Neural progenitor cell (in vitro differentiated cells): Measurements from ENCODE around the gene FGD4. TPM values are rescaled to one million over a fixed set of nuclear protein-coding genes. Genes with fewer than 3 reads are reported as not detected.
A peak's percentile ranks its signal among the peaks of the same experiment; 100 is the strongest.

Experiments
- DNase-seq: peaks from one replicate; pipeline ENCODE4 v3.0.0-alpha.2; 2016; ENCODE audit warnings: low spot score
- H2AFZ ChIP-seq: fragments of 200-600 bp; sonication (generic); replicated peaks from 2 replicates; pipeline ENCODE4 v1.6.1; 2016; ENCODE audit warnings: antibody characterized with exemption
- H3F3A ChIP-seq: fragments of 200-600 bp; sonication (generic); 2 replicates; pipeline ENCODE4 v1.6.1; 2016; ENCODE audit warnings: antibody characterized with exemption, low read depth
- H3K27ac ChIP-seq: fragments of 200-600 bp; sonication (generic); 2 replicates; pipeline ENCODE4 v1.5.1; 2016; ENCODE audit warnings: mild to moderate bottlenecking
- H3K27me3 ChIP-seq: fragments of 200-600 bp; sonication (generic); 2 replicates; pipeline ENCODE4 v1.6.1; 2016; ENCODE audit warnings: mild to moderate bottlenecking, moderate library complexity
- H3K36me3 ChIP-seq: fragments of 200-600 bp; sonication (generic); 2 replicates; pipeline ENCODE4 v1.5.1; 2016
- H3K4me1 ChIP-seq: fragments of 200-600 bp; sonication (generic); 2 replicates; pipeline ENCODE4 v1.6.1; 2016; ENCODE audit warnings: mixed run types
- H3K4me2 ChIP-seq: fragments of 200-600 bp; sonication (generic); 2 replicates; pipeline ENCODE4 v1.6.1; 2016
- H3K4me3 ChIP-seq: fragments of 200-600 bp; sonication (generic); 2 replicates; pipeline ENCODE4 v1.5.1; 2016
- H3K79me2 ChIP-seq: fragments of 200-600 bp; sonication (generic); 2 replicates; pipeline ENCODE4 v1.6.1; 2016; ENCODE audit warnings: low read depth
- H3K9ac ChIP-seq: fragments of 200-600 bp; sonication (generic); 2 replicates; pipeline ENCODE4 v1.6.1; 2016
- H3K9me3 ChIP-seq: fragments of 200-600 bp; sonication (generic); 2 replicates; pipeline ENCODE4 v1.5.1; 2016; ENCODE audit warnings: low read depth
- H4K20me1 ChIP-seq: fragments of 200-600 bp; sonication (generic); 2 replicates; pipeline ENCODE4 v1.6.1; 2016; ENCODE audit warnings: low read depth
- H3K27ac Mint-ChIP-seq: 3 replicates; pipeline ENCODE4 v1.8.0; 2021; ENCODE audit warnings: mixed read lengths
- H3K27me3 Mint-ChIP-seq: 2 replicates; pipeline ENCODE4 v1.8.0; 2022; ENCODE audit warnings: low read depth, mild to moderate bottlenecking, inconsistent platforms, moderate library complexity, mixed read lengths; ENCODE audit not compliant: insufficient read depth
- H3K36me3 Mint-ChIP-seq: 3 replicates; pipeline ENCODE4 v1.8.0; 2021; ENCODE audit warnings: mixed read lengths
- H3K4me1 Mint-ChIP-seq: 3 replicates; pipeline ENCODE4 v1.8.0; 2021; ENCODE audit warnings: mixed read lengths
- H3K4me3 Mint-ChIP-seq: 3 replicates; pipeline ENCODE4 v1.8.0; 2021; ENCODE audit warnings: mild to moderate bottlenecking, moderate library complexity, mixed read lengths
- H3K9me3 Mint-ChIP-seq: 3 replicates; pipeline ENCODE4 v1.8.0; 2020; ENCODE audit warnings: mixed read lengths
- EZH2 ChIP-seq: fragments of 200-600 bp; sonication (generic); IDR thresholded peaks from 2 replicates; pipeline ENCODE4 v1.6.1; 2017; ENCODE audit warnings: antibody characterized with exemption, mild to moderate bottlenecking, moderate library complexity
- EZH2phosphoT487 ChIP-seq: fragments of 200-600 bp; sonication (generic); IDR thresholded peaks from 2 replicates; pipeline ENCODE4 v1.6.1; 2017; ENCODE audit warnings: antibody characterized with exemption
- total RNA-seq: library from RNA; depleted of rRNA; stranded (reverse); fragments of >200 nt; gene quantifications from 2 replicates; pipeline ENCODE4 v1.2.3, GENCODE V29; 2015; ENCODE audit warnings: low replicate concordance
- TF ChIP-seq, protein P1 (sequence below): fragments of 200-600 bp; sonication (generic); IDR thresholded peaks from 2 replicates; pipeline ENCODE4 v1.5.1; 2017; ENCODE audit warnings: antibody characterized with exemption, mild to moderate bottlenecking

The FGD4 gene
- total RNA-seq, 1 donor from 2014 or later: 41.4 TPM

DNA sequence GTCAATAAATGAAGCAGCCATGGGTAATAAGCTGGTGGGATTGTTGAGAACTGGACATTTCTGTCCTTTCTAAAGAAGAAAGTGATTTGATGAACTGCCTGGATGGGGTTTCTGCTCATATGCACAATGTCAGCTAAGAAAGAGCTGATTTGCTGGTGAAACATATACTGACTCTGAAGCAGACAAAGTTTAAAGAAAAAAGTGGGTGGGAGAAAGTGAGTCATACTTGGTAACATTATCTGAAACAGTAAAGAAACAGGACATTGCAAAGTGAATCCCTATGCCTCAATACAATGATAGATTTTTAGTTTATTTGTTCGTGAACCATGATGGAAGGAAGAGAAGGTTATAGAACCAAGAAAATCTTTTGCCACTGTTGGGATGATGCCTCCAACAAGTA lies 184.2 kb downstream of the FGD4 start:
- H3K4me1 Mint-ChIP-seq: peaks cover 14% of the 10 kb centered on the region
- H3K27ac ChIP-seq: no peak overlapping the region

DNA sequence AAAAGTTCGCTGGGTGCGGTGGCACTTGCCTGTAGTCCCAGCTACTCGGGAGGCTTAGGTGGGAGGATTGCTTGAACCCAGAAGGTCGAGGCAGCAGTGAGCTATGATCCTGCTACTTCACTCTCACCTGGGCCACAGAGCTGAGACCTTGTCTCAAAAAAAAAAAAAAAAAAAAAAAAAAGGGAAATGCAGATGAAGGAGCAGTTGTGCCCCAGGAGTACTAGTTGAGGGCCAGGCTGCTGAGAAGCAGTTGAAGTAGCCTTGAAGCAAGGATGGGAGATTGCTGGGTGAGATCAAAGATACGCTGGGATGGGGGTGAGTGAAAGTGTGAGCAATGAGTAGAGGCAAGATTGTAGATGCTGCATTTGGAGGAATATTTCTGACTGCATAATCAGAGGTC lies 186.3 kb downstream of the FGD4 start:
- TF ChIP-seq EZH2 (no peak), EZH2phosphoT487 (no peak)
- TF ChIP-seq, protein P1, sequence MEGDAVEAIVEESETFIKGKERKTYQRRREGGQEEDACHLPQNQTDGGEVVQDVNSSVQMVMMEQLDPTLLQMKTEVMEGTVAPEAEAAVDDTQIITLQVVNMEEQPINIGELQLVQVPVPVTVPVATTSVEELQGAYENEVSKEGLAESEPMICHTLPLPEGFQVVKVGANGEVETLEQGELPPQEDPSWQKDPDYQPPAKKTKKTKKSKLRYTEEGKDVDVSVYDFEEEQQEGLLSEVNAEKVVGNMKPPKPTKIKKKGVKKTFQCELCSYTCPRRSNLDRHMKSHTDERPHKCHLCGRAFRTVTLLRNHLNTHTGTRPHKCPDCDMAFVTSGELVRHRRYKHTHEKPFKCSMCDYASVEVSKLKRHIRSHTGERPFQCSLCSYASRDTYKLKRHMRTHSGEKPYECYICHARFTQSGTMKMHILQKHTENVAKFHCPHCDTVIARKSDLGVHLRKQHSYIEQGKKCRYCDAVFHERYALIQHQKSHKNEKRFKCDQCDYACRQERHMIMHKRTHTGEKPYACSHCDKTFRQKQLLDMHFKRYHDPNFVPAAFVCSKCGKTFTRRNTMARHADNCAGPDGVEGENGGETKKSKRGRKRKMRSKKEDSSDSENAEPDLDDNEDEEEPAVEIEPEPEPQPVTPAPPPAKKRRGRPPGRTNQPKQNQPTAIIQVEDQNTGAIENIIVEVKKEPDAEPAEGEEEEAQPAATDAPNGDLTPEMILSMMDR: no peak
- Histone ChIP-seq H3K36me3 (peaks cover 9% of the 10 kb centered on the region), H3K4me2 (no peak overlapping the region), H3K27ac (no peak overlapping the region), H3K4me1 (no peaks in the 10 kb centered on the region), H3K79me2 (peaks cover 7% of the 10 kb centered on the region), H3K4me3 (no peak overlapping the region), H2AFZ (no peak overlapping the region), H3K9me3 (no peaks in the 10 kb centered on the region), H3K9ac (no peak overlapping the region), H4K20me1 (peaks cover 27% of the 10 kb centered on the region), H3F3A (peaks cover 4% of the 10 kb centered on the region), H3K27me3 (no peaks in the 10 kb centered on the region)
- Mint-ChIP-seq H3K27me3 (no peaks in the 10 kb centered on the region), H3K9me3 (no peaks in the 10 kb centered on the region), H3K36me3 (peaks cover 29% of the 10 kb centered on the region), H3K4me3 (no peak overlapping the region), H3K4me1 (peaks cover 14% of the 10 kb centered on the region), H3K27ac (no peak overlapping the region)
- no peak for DNase-seq

More for the DNA sequence above, 184.2 kb downstream of the FGD4 start:
- no peaks in the 10 kb centered on the region for H3K9me3 ChIP-seq
- no peaks in the 10 kb centered on the region for H3K4me1 ChIP-seq
- H4K20me1 ChIP-seq: peaks cover 15% of the 10 kb centered on the region
- H3K36me3 ChIP-seq: peaks cover 9% of the 10 kb centered on the region
- H3K27ac Mint-ChIP-seq: peak overlapping the region; percentile 7
- no peaks in the 10 kb centered on the region for H3K27me3 Mint-ChIP-seq
- no peak overlapping the region for H3K4me3 Mint-ChIP-seq
- peaks cover under 1% of the 10 kb centered on the region for H3F3A ChIP-seq
- H3K9ac ChIP-seq: no peak overlapping the region
- no peak for DNase-seq
- peaks cover 33% of the 10 kb centered on the region for H3K36me3 Mint-ChIP-seq
- peaks cover 7% of the 10 kb centered on the region for H3K79me2 ChIP-seq
- no peak overlapping the region for H2AFZ ChIP-seq
- H3K4me3 ChIP-seq: no peak overlapping the region
- no peak overlapping the region for H3K4me2 ChIP-seq
- peaks cover 5% of the 10 kb centered on the region for H3K9me3 Mint-ChIP-seq
- no peaks in the 10 kb centered on the region for H3K27me3 ChIP-seq
- TF ChIP-seq, protein P1: no peak
- no peak for TF ChIP-seq EZH2phosphoT487
- TF ChIP-seq EZH2: no peak

DNA sequence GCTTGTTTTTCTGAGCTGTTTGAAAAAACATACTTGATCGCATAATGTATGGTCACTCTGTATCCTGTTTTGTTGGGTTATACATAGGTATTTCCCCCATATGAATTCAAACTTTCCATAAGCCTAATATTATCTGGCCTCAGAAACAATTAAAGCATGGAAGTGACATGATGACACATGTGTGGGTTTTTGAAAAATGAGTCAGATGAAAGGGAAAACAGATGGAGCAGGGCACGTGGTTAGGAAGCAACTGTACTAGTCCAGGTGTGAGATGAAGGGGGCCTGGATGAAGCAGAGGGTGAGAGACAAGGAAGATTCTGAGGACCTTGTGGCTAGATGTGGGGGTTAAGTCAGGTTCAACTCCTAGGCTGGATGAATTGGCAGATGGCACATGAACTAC lies 187.0 kb downstream of the FGD4 start:
- Mint-ChIP-seq H3K27ac (peak overlapping the region; percentile 7), H3K27me3 (no peaks in the 10 kb centered on the region), H3K36me3 (peaks cover 26% of the 10 kb centered on the region), H3K4me1 (peaks cover 15% of the 10 kb centered on the region), H3K4me3 (no peak overlapping the region), H3K9me3 (no peaks in the 10 kb centered on the region)
- peaks cover 30% of the 10 kb centered on the region for H4K20me1 ChIP-seq
- H3K4me3 ChIP-seq: no peak overlapping the region
- no peaks in the 10 kb centered on the region for H3K9me3 ChIP-seq
- peaks cover 6% of the 10 kb centered on the region for H3K36me3 ChIP-seq
- H3K9ac ChIP-seq: no peak overlapping the region
- TF ChIP-seq EZH2 (no peak), EZH2phosphoT487 (no peak)
- TF ChIP-seq, protein P1: no peak
- no peak overlapping the region for H2AFZ ChIP-seq
- peaks cover 4% of the 10 kb centered on the region for H3F3A ChIP-seq
- H3K27me3 ChIP-seq: no peaks in the 10 kb centered on the region
- H3K27ac ChIP-seq: no peak overlapping the region
- no peak for DNase-seq
- no peaks in the 10 kb centered on the region for H3K4me1 ChIP-seq
- no peak overlapping the region for H3K4me2 ChIP-seq
- H3K79me2 ChIP-seq: peaks cover 7% of the 10 kb centered on the region
